HG03095 (cell line): ENCODE data around the gene TNFRSF8.
"Not testable (repeated sequence)": the region's sequence is repeated elsewhere in the genome, so short reads cannot be mapped to it uniquely, and the experiment has no call there.

Experiments used
- ATAC-seq: cut with Tn5 transposase; IDR thresholded peaks from one replicate; pipeline ENCODE4 v1.9.1; 2021; ENCODE audit warnings: moderate library complexity; ENCODE audit not compliant: unreplicated experiment

Gene TNFRSF8

GRCh38 chr1:12083766-12084165, 20.7 kb downstream of the TNFRSF8 start:
- no peak for ATAC-seq

DNA sequence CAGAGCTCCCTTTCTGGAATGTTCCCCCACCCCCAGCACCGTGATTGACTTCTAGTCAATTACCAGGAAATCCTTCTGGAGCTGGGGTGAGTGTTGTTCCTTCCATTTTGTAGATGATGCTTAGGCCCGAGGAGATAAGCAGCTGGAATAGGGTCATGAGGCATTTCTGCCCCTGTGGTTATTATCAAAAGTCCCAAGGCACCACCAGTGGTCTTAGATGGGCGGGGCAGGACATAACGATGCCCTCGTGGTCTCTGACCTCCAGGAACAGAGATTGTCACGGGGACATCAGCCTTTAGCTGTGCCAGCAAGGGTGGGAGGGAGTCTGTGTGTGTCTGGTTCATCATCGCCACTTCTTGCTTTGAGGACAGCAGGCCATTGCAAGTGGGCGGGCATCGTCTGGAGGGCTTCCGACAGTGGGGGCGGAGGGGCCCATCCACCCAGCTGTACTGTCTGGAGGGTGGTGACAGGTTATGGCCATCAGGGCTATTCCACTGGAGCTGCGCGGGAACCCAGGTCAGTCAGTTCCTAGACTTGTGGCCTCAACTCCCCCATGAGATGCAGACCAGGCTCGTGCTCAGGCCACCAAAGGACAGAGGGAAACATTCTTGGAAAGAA, 22.6 kb downstream of the TNFRSF8 start:
- no peak for ATAC-seq

GRCh38 chr1:12087797-12088314, 24.8 kb downstream of the TNFRSF8 start:
- no peak for ATAC-seq

DNA sequence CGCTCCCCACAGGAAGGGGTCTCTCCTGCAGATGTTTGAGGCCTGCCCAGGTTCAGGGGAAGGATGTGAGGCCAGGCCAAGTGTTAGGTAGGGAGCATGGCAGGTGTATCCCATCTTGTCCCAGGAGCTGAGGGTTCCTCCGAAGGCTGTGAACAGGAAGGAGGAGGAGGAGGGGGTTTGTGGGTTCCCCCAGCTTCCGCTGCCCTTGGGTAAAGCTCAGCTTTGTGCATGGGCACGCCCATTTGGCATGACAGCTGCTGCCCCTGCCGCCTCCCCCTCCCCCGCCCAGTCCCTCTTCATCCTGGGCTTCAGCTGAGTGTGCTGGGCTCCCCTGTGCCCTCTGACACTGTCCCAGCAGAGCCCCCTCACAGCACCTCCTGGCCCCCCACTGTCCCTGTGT, 25.5 kb downstream of the TNFRSF8 start:
- ATAC-seq = no peak

GRCh38 chr1:12090326-12090725, 27.2 kb downstream of the TNFRSF8 start:
- no peak for ATAC-seq

DNA sequence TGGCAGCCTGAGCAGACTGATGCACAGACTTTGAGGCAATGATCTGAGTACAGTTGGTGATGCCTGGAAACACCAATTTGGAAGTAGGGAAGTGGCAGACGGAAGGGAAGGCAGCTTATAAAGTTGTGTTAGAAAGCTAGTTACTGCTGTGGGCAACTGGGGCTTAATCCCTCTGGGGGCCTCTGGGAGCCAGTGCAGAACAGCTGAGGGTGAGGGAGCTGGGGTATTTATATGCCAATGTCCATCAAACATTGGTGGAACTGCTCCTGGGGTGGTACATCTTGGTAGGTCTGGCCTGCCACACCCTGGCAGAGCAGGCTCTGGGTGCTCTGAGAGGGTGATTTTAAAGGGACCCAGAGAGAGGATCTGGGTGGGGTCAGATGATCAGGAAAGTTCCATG, 28.1 kb downstream of the TNFRSF8 start:
- ATAC-seq = no peak

DNA sequence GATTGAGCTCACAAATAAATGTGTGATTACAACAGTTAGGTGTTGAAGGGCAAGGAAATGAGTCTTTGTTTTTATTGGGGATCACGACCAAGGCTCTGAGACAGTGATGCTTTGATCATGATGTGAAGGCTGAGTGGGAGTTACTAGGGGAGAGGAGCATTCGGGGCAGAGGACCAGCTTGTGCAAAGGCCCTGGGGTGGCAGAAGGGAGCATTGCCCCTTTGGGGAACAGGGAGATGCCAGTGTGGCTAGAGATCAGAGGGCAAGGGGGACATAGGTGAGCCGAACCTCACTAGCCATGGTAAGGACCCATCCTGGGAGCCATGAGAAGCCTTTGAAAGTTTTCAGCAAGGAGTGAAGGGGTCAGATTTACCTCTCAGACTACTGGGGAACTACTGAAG, 31.1 kb downstream of the TNFRSF8 start:
- no peak for ATAC-seq

DNA sequence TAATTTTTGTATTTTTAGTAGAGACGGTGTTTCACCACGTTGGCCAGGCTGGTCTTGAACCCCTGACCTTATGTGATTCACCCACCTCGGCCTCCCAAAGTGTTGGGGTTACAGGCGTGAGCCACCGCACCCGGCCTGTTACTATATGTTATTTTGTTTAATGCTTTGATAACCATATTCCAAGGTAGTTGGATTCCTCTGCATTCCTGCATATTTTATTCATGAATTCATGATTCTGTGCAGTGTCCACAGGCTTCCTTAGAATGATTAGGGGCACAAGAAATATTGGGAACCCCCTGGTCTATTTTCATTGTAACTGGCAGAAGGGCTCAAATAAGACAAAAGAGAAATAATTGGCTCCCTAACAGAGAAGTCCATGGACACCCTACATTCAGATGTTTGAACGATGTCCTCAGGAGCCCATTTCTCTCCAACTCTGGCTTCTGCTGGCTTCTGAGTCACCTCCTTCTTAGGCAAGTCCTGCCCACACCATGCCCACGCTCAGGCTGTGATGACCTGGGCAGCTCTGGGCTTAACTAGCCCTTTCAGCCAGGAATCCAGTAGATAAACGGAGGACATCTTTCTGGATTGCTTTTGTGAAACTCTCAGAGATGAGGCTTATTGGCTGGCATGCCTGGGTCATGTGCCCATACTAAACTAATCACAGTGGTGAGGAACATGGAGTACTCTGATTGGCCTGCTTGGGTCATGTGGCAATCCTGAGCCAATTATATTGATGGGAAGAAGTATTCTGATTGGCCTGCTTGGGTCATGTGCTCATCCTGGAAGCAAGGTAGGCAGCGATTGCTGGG, 32.6 kb downstream of the TNFRSF8 start:
- no peak for ATAC-seq

DNA sequence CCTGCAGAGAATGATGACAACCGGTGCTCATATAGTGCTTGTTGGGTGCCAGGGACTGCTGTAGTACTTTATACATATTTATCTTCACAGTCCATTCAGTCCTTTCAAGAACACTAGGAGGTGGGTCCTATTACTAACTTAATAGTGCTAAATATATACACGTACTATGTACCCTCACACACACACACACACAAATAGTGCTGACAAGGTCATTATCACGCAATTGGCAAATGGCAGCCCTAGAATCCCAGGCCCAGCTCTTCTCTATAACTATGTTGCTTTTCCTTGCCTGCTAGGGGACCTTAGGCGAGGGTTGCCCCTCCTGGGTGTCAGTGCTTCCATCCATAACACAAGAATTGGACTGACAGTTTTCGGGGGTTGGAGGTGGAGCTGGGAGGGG, 33.5 kb downstream of the TNFRSF8 start:
- no peak for ATAC-seq

GRCh38 chr1:12097321-12097720, 34.2 kb downstream of the TNFRSF8 start:
- ATAC-seq = no peak

- no peak for ATAC-seq
These were observed 35.7 kb downstream of the TNFRSF8 start for GRCh38 chr1:12098786-12099185.

- ATAC-seq = no peak
These were observed 36.5 kb downstream of the TNFRSF8 start for GRCh38 chr1:12099610-12100009.

DNA sequence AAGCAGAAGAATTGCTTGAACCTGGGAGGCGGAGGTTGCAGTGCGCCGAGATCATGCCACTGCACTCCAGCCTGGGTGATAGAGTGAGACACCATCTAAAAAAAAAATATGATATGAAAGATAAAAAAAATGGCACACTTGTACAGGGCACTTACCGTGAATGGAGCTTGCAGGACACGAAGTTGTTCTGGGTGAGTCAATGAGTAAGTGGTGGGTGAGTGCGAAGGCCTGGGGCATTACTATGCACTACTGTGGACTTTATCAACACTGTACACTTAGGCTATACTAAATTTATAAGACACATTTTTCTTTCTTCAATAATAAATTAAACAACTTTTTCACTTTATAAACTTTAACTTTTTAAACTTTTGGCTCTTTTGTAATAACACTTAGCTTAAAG, 37.0 kb downstream of the TNFRSF8 start:
- ATAC-seq = no peak

DNA sequence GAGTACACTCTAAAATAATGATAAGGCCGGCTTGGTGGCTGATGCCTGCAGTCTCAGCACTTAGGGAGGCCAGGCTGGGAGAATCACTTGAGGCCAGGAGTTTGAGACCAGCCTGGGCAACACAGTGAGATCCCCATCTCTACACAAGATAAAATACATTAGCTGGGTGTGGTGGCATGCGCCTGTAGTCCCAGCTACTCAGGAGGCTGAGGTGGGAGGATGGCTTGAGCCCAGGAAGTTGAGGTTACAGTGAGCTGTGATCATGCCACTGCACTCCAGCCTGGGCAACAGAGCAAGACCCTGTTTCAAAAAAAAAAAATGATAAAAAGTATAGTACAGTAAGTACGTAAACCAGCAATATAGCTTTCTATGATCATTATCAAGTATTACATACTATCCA, 38.0 kb downstream of the TNFRSF8 start:
- ATAC-seq = not testable (repeated sequence)

DNA sequence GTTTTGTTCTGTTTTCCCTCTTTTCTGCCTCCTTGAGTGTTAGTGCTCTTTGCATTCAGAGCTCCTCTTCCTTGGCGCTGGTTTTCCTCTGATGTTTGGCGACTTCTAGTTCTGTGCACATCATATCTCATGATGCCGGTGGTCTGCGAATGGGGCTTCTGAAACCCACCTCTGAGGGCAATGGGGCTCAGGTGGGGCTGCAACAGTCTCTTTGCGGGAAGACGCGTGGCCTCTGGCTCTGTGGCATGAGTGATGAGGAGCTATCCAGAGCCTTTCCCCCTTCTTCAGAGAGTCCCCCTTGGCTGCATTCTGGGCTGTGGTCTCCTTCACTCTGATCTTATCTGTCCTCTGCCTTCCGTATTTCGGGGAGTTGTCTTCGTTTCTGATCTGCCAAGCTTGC, 39.0 kb downstream of the TNFRSF8 start:
- no peak for ATAC-seq

- ATAC-seq = no peak
These were observed 41.3 kb downstream of the TNFRSF8 start for GRCh38 chr1:12104417-12104816.

- no peak for ATAC-seq
These were observed 43.0 kb downstream of the TNFRSF8 start for GRCh38 chr1:12106153-12106552.

GRCh38 chr1:12106861-12107260, 43.8 kb downstream of the TNFRSF8 start:
- ATAC-seq = not testable (repeated sequence)

- no peak for ATAC-seq
These were observed 44.6 kb downstream of the TNFRSF8 start for GRCh38 chr1:12107718-12108117.

- ATAC-seq = no peak
These were observed 46.8 kb downstream of the TNFRSF8 start for GRCh38 chr1:12109901-12110300.

- ATAC-seq = no peak
These were observed 48.6 kb downstream of the TNFRSF8 start for GRCh38 chr1:12111741-12112140.

- ATAC-seq = no peak
These were observed 49.6 kb downstream of the TNFRSF8 start for GRCh38 chr1:12112711-12113161.
